Mucosa of rectum (tissue), 2 donors: ENCODE results near the gene PRIM2.
"Not testable (repeated sequence)": the region's sequence is repeated elsewhere in the genome, so short reads cannot be mapped to it uniquely, and the experiment has no call there.

ENCODE experiments used
- H3K27ac ChIP-seq, 2 donors: one replicate each; pipeline ENCODE4 v1.7.0; 2013; ENCODE audit warnings: inconsistent platforms in 2 of 2, low read depth in 2 of 2, low read length in 2 of 2
- H3K27me3 ChIP-seq, 2 donors: one replicate each; pipeline ENCODE4 v1.7.0; 2013; ENCODE audit warnings: low read length in 2 of 2; ENCODE audit not compliant: control insufficient read depth in 2 of 2, insufficient read depth in 2 of 2
- H3K36me3 ChIP-seq, 2 donors: one replicate each; pipeline ENCODE4 v1.7.0; 2013; ENCODE audit warnings: low read length in 2 of 2; ENCODE audit not compliant: control insufficient read depth in 2 of 2, insufficient read depth in 2 of 2
- H3K4me1 ChIP-seq, 2 donors: one replicate each; pipeline ENCODE4 v1.7.0; 2013; ENCODE audit warnings: low read length in 2 of 2, mild to moderate bottlenecking in 1 of 2; ENCODE audit not compliant: control insufficient read depth in 2 of 2, insufficient read depth in 2 of 2
- H3K4me3 ChIP-seq, 2 donors: one replicate each; pipeline ENCODE4 v1.7.0; 2013; ENCODE audit warnings: low read length in 2 of 2
- H3K9ac ChIP-seq, 2 donors: one replicate each; pipeline ENCODE4 v1.7.0; 2013; ENCODE audit warnings: low read length in 2 of 2, low read depth in 1 of 2, mild to moderate bottlenecking in 1 of 2
- H3K9me3 ChIP-seq, 2 donors: one replicate each; pipeline ENCODE4 v1.7.0; 2013; ENCODE audit warnings: low read length in 2 of 2; ENCODE audit not compliant: control insufficient read depth in 2 of 2
- donor health status: healthy.
- donor health status: Normal muscosa, but diverticular disease.

The PRIM2 gene

DNA sequence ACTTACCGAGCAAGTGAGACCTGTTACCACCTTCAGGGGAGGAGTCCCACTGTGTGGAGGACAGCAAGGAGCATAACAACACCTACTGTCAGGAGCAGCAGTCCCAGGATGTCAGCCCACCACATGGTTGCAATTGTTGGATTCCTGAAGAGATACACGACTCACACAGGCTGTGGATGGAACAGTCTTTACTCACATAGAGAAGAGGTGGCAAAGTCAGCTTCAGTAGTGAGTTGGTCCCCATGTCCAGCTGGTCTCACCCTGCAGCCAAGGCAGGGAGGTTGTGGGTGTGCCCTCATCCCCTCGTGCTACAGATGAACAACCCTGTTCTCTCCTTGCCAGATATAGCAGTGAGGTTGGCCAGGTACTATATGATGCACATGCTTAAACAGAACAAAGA is 171.1 kb downstream of the PRIM2 start:
- H3K4me1 ChIP-seq, H3K36me3 ChIP-seq, H3K9ac ChIP-seq, H3K27ac ChIP-seq, H3K27me3 ChIP-seq, H3K4me3 ChIP-seq, H3K9me3 ChIP-seq: not testable (repeated sequence)

- not testable (repeated sequence) for H3K4me3 ChIP-seq, H3K36me3 ChIP-seq, H3K27ac ChIP-seq, H3K9ac ChIP-seq, H3K27me3 ChIP-seq, H3K4me1 ChIP-seq, H3K9me3 ChIP-seq
Measured at GRCh38 chr6:57489887-57490286, 172.5 kb downstream of the PRIM2 start.

DNA sequence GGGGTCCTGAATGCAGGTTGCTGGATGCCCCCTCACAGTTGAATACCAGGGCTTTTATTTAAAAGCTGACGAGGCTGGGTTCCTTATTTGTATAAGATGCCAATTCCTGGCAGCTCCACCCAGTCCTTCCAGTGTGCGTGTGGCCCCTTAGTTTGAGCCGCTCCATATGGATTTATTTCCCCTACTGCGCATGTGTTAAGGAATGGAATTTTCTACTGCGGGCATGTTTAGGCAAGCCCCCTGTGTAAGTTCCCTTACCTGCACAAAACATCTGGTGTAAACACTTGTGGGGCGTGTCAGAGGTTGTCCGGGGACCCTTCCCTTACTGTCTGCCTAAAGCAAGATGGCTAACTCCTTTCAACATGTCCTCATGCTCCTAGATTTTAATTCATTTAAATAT is 174.4 kb downstream of the PRIM2 start:
- not testable (repeated sequence) for H3K4me3 ChIP-seq, H3K9ac ChIP-seq, H3K27ac ChIP-seq, H3K9me3 ChIP-seq, H3K36me3 ChIP-seq, H3K4me1 ChIP-seq, H3K27me3 ChIP-seq

DNA sequence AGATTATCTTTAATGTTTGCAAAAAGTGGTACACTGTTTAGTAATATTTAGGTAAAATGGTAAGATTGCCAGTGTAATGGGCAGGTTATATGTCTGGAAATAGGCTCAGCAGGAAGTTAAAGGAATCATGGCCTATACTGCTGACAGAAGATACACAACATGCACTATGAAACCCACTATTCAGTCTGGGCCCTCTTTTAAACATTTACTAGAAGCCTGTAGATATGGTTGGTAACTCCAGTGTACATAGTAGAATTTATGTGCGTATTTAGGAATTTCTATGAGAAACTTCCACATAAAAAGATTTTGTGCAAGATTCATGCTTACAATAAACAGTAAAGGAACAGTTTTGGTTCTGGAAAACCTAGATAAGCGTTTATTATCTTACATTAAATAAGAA is 178.8 kb downstream of the PRIM2 start:
- H3K27ac ChIP-seq, H3K9ac ChIP-seq, H3K36me3 ChIP-seq, H3K4me3 ChIP-seq, H3K27me3 ChIP-seq, H3K4me1 ChIP-seq, H3K9me3 ChIP-seq: not testable (repeated sequence)

GRCh38 chr6:57500368-57501021 is 183.1 kb downstream of the PRIM2 start:
- not testable (repeated sequence) for H3K36me3 ChIP-seq, H3K9me3 ChIP-seq, H3K27ac ChIP-seq, H3K4me1 ChIP-seq, H3K4me3 ChIP-seq, H3K27me3 ChIP-seq, H3K9ac ChIP-seq

DNA sequence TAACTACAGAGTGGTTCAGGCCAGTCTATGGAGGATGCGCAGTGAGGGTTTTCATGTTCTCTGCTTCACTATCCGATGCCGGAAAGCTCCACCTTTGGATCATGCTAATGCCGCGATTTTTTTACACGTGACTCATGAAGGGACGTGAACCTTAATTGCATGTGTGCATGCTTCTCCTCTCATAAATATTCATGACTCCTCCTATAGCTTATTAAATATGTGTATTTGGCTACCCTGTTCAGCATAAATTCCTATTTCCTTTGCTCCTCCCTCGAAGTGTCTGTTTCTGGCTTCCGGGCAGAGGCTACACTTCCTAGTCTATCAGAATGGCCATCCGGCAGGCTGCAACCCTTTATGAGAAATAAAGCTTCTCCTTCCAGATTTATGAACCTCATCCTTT is 185.0 kb downstream of the PRIM2 start:
- not testable (repeated sequence) for H3K27ac ChIP-seq, H3K9ac ChIP-seq, H3K36me3 ChIP-seq, H3K4me1 ChIP-seq, H3K4me3 ChIP-seq, H3K9me3 ChIP-seq, H3K27me3 ChIP-seq

DNA sequence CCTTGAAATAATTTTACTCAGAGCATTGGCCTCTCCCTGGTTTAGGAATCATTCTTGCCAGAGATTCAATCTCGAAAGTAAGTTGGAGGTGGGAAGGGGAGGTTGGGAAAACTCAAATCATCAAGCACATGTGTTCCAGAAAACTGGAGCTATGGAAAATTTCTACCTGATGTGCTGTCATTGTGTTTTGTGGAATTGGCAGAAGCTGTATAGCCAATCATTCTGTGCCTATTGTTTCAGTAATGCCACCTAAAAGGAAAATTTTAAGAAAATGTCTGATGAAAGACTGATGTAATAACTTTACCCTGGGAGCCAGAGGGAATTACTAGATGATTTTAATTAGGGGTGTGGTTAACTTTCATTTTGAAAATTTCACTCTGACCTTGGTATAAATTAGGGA is 187.8 kb downstream of the PRIM2 start:
- H3K27ac ChIP-seq, H3K36me3 ChIP-seq, H3K9ac ChIP-seq, H3K4me3 ChIP-seq, H3K4me1 ChIP-seq, H3K9me3 ChIP-seq, H3K27me3 ChIP-seq: not testable (repeated sequence)

DNA sequence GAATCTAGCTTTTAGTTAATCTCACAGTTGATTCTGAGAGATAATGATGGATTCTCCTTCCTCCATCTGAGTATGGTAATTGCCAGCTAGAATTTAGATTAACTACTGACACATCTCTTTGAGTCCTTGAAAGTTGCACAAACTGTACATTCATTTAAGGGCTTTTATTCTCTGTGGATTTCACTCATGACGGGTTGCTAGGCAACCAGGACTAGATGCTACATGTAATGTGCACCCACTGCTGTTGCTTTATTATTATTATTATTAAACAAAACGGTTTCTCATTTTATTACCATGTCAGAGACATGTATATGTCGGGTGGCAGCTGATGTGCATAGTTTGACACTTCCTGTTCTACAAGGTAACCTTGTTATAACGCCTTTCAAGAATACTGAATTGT is 193.0 kb downstream of the PRIM2 start:
- H3K27ac ChIP-seq, H3K27me3 ChIP-seq, H3K9ac ChIP-seq, H3K4me3 ChIP-seq, H3K9me3 ChIP-seq, H3K36me3 ChIP-seq, H3K4me1 ChIP-seq: not testable (repeated sequence)

DNA sequence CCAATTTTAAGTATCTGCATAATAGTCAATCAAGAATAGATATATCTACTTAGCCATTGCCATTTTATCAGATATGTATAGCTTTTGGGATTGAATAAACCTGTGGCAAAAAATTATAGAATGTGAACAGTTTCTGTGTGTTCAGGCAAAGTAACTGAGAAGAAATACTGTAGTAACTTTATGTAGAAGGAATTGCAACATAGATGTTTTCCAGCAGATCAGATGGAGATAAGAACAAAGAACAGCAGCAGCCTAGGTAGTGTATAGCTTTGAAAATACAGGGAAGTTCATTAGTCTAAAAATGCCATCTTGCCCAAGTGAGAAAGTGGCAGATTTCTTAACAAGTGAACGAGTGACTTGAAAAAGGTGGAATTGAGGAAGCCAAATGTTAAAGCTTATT is 197.7 kb downstream of the PRIM2 start:
- H3K9ac ChIP-seq, H3K9me3 ChIP-seq, H3K4me1 ChIP-seq, H3K4me3 ChIP-seq, H3K27me3 ChIP-seq, H3K27ac ChIP-seq, H3K36me3 ChIP-seq: not testable (repeated sequence)

DNA sequence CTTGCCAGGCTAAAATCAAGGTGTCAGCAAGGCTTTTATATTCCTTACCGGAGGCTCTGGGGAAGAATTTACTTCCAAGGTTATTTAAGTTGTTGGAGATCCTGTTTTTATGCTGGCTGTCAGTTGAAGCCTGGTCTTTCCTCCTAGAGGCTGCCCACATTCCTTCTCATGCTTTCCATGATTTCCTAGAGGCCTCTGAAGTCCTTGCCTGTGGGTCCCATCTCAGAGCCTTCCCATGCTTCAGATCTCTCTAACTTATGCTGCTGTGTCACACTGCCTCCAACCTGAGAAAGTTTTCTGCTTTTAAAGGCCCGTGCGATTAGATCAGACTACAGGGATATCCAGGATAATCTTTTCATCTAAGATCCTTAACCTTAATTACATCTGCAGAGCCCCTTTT is 198.4 kb downstream of the PRIM2 start:
- H3K4me1 ChIP-seq, H3K9me3 ChIP-seq: not testable (repeated sequence)

DNA sequence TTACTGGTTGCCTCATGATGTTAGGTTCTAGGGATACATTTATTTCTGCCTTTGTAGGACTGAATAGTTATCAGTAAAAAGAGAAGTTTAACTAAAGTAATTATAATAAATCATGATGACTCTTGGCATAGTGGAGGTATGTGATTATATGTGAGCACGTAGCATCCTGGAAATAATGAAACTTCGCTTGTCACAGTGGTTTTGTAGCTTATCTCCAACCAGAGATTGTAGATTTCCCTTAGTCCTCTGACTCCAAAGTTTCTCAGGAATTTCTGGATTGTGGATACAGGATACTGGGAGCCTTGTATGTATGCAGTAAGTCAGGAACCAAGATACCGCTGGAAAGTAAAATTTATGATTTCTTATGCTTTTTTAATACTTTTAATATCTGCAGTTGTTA is 199.3 kb downstream of the PRIM2 start:
- not testable (repeated sequence) for H3K36me3 ChIP-seq, H3K27me3 ChIP-seq, H3K9ac ChIP-seq, H3K4me1 ChIP-seq, H3K27ac ChIP-seq, H3K4me3 ChIP-seq, H3K9me3 ChIP-seq

More for the DNA sequence above, 198.4 kb downstream of the PRIM2 start:
- not testable (repeated sequence) for H3K27me3 ChIP-seq, H3K27ac ChIP-seq, H3K36me3 ChIP-seq, H3K4me3 ChIP-seq, H3K9ac ChIP-seq
